SU-DHL-6 (cell line): ENCODE measurements around the gene IPP.
"Not testable (repeated sequence)": the region's sequence is repeated elsewhere in the genome, so short reads cannot be mapped to it uniquely, and the experiment has no call there.

Experiments used
- CTCF ChIP-seq: fragments of 200-600 bp; sonication (generic); IDR thresholded peaks from one replicate; pipeline ENCODE4 v1.5.1; 2017; ENCODE audit warnings: antibody characterized with exemption, mild to moderate bottlenecking, low read length, moderate library complexity; ENCODE audit not compliant: insufficient read depth, poor library complexity, severe bottlenecking
- EZH2phosphoT487 ChIP-seq: fragments of 200-600 bp; sonication (generic), shearing (Covaris generic); conservative IDR thresholded peaks from 2 replicates; pipeline ENCODE4 v1.6.1; 2018; ENCODE audit warnings: mild to moderate bottlenecking, antibody characterized with exemption, low read length, moderate library complexity, mixed read lengths

- not testable (repeated sequence) for TF ChIP-seq CTCF, EZH2phosphoT487
Observed at GRCh38 chr1:45676553-45676952, 73.9 kb downstream of the IPP start.
